K562 (cell line): ENCODE results near the gene PRKCE. TPM values are rescaled to one million over a fixed set of nuclear protein-coding genes. Genes with fewer than 3 reads are reported as not detected.

Experiments used
- AFF1 ChIP-seq, 2 experiments: fragments of 450-650 bp; IDR thresholded peaks; 2 replicates each; pipeline ENCODE4 v1.6.1; 2018; ENCODE audit warnings: mild to moderate bottlenecking in 2 of 2, low read depth in 1 of 2; ENCODE audit not compliant: partially characterized antibody in 2 of 2
- MCM7 ChIP-seq, 2 experiments: fragments of 450-650 bp; IDR thresholded peaks; 2 replicates each; pipeline ENCODE4 v1.6.1; 2016 to 2018
- MEIS2 ChIP-seq: fragments of 450-650 bp; IDR thresholded peaks from 2 replicates; pipeline ENCODE4 v1.6.1; 2014; ENCODE audit warnings: mild to moderate bottlenecking; ENCODE audit not compliant: partially characterized antibody
- MLX ChIP-seq, 2 experiments: fragments of 450-650 bp in 1 of 2; sonication (generic) in 1 of 2; formaldehyde crosslinking; conservative IDR thresholded peaks; 2 replicates each; pipeline versions ENCODE4 v1.4.0 to v1.8.1; 2020 to 2022; ENCODE audit warnings: mild to moderate bottlenecking in 1 of 2, missing genetic modification reagents in 1 of 2
- NCOR1 ChIP-seq: fragments of 450-650 bp; IDR thresholded peaks from 2 replicates; pipeline ENCODE4 v1.6.1; 2016; ENCODE audit warnings: mild to moderate bottlenecking, moderate library complexity
- NR4A1 ChIP-seq, 2 experiments: fragments of 250-450 bp in 1 of 2; fragments of 450-650 bp in 1 of 2; sonication (Bioruptor Pico) in 1 of 2; IDR thresholded peaks; 2 replicates each; pipeline versions ENCODE4 v1.4.0 to v1.6.1; 2016 to 2020; ENCODE audit warnings: mild to moderate bottlenecking in 2 of 2, missing compliant biosample characterization in 1 of 2, missing genetic modification characterization in 1 of 2, moderate library complexity in 1 of 2
- STAT5A ChIP-seq: IDR thresholded peaks from 2 replicates; pipeline ENCODE4 v1.6.1; 2012; ENCODE audit warnings: low read length, inconsistent platforms, borderline replicate concordance
- ZNF583 ChIP-seq: fragments of 250-450 bp; sonication (Bioruptor Pico); IDR thresholded peaks from 2 replicates; pipeline ENCODE4 v1.4.0; 2020
- polyA plus RNA-seq, 8 experiments: library from polyadenylated mRNA; depleted of rRNA in 4 of 8; stranded (reverse) in 5 of 8; unstranded in 3 of 8; fragments of >200 nt; fragmentation: Nextera tagmentation in 2 of 8; fragmentation: Illumina TruSeq in 1 of 8; extraction: Ambion mirVana in 2 of 8; extraction: Trizol in 1 of 8; gene quantifications; 2 replicates each; pipeline versions ENCODE4 v1.2.1 to v1.2.3, GENCODE V29; 2011 to 2014; ENCODE audit warnings: inconsistent platforms in 1 of 8, missing spikeins in 1 of 8
- total RNA-seq, 7 experiments: library from RNA; depleted of rRNA in 6 of 7; stranded (reverse); fragments of >200 nt in 6 of 7; fragmentation: Illumina TruSeq in 2 of 7; extraction: Trizol in 2 of 7; gene quantifications; 2 replicates each; pipeline versions ENCODE4 v1.2.1 to v1.2.3, GENCODE V29; 2011 to 2021; ENCODE audit warnings: low replicate concordance in 1 of 7

The PRKCE gene
- total and polyA plus RNA-seq, 9 of the 15 experiments (the other 6 are each of a cell fraction or from before 2014, with no cell fraction given) = 0.06 to 1.0 (median 0.22) TPM; not detected in 1

GRCh38 chr2:45786030-45786835 lies 134.8 kb downstream of the PRKCE start (continued):
- TF ChIP-seq MLX (CRISPR knock-in tag; conservative IDR thresholded peaks at IDR 0.05) = 0 out of 4 replicates have a peak, but pooled peaks of 1 of the 2 experiments have one; percentile 22
- peak in 1 of 2 experiments; percentile 8 for TF ChIP-seq AFF1 (IDR thresholded peaks at IDR 0.05; ENCODE audit: low read depth in 1 of 2, partially characterized antibody in 2 of 2)
- no peak for TF ChIP-seq MCM7 (IDR thresholded peaks at IDR 0.05)
- TF ChIP-seq ZNF583 = peak; percentile 2; the same call in 1 of the 2 replicates
- no peak for TF ChIP-seq NR4A1 (CRISPR knock-in tag; IDR thresholded peaks at IDR 0.05)
- TF ChIP-seq NR4A1 (tag; IDR thresholded peaks at IDR 0.05) = peak; percentile 66; the same call in 1 of the 2 replicates
- TF ChIP-seq NCOR1 = peak; percentile 14; the same call in 1 of the 2 replicates
- TF ChIP-seq MEIS2 = peak; percentile 33
- TF ChIP-seq STAT5A = peak; percentile 50
